DMS153 treated with DMSO at 0.1 percent for 48 hours (cell line): ENCODE measurements around the gene UBXN10.

Experiments used
- DNase-seq: peaks from one replicate; lab custom pipeline; 2025; ENCODE audit not compliant: unreplicated experiment; lab: John Stamatoyannopoulos, UW

Gene UBXN10

GRCh38 chr1:20233394-20233793 lies 47.5 kb downstream of the UBXN10 start:
- peak; percentile 51 for DNase-seq

- DNase-seq = peak; percentile 13
Observed at GRCh38 chr1:20233866-20234265, 48.0 kb downstream of the UBXN10 start.

GRCh38 chr1:20234788-20235535 lies 49.1 kb downstream of the UBXN10 start:
- DNase-seq = no peak

- no peak for DNase-seq
Observed at GRCh38 chr1:20237646-20238045, 51.8 kb downstream of the UBXN10 start.

- no peak for DNase-seq
Observed at GRCh38 chr1:20240012-20240411, 54.1 kb downstream of the UBXN10 start.

- no peak for DNase-seq
Observed at GRCh38 chr1:20242890-20243479, 57.1 kb downstream of the UBXN10 start.
